DND-41 (cell line): ENCODE data around the gene KAZN.

Source experiments
- ATAC-seq: fragments of 200-7000 bp; cut with Tn5 transposase; 3 replicates; pipeline ENCODE4 v1.9.1; 2021; ENCODE audit warnings: low read depth; ENCODE audit not compliant: insufficient read depth
- DNase-seq: peaks from one replicate; pipeline ENCODE4 v3.0.0-alpha.2; 2020
- H2AFZ ChIP-seq: 2 replicates; pipeline ENCODE4 v1.6.0; 2012; ENCODE audit warnings: low read depth, low read length
- H3K27ac ChIP-seq: 2 replicates; pipeline ENCODE4 v1.5.1; 2012; ENCODE audit warnings: low read length, inconsistent platforms
- H3K27me3 ChIP-seq: fragments of 200-600 bp; sonication (generic); 2 replicates; pipeline ENCODE4 v1.6.0; 2012; ENCODE audit warnings: low read length, mild to moderate bottlenecking, inconsistent platforms; ENCODE audit not compliant: insufficient read depth, poor library complexity
- H3K36me3 ChIP-seq: 2 replicates; pipeline ENCODE4 v1.5.1; 2012; ENCODE audit warnings: low read length, inconsistent platforms; ENCODE audit not compliant: insufficient read depth
- H3K4me1 ChIP-seq: 2 replicates; pipeline ENCODE4 v1.5.1; 2012; ENCODE audit warnings: mild to moderate bottlenecking, low read length; ENCODE audit not compliant: insufficient read depth
- H3K4me2 ChIP-seq: 2 replicates; pipeline ENCODE4 v1.6.0; 2012; ENCODE audit warnings: mild to moderate bottlenecking, moderate library complexity, low read length, inconsistent platforms; ENCODE audit not compliant: insufficient read depth
- H3K4me3 ChIP-seq, 2 experiments: fragments of 200-600 bp in 1 of 2; shearing (Covaris generic) in 1 of 2; 2 replicates each; pipeline ENCODE4 v1.5.1; 2012 to 2016; ENCODE audit warnings: inconsistent platforms in 2 of 2, low read length in 2 of 2, mild to moderate bottlenecking in 2 of 2, low read depth in 1 of 2, moderate library complexity in 1 of 2
- H3K79me2 ChIP-seq: 2 replicates; pipeline ENCODE4 v1.6.0; 2012; ENCODE audit warnings: low read length, inconsistent platforms; ENCODE audit not compliant: insufficient read depth
- H3K9ac ChIP-seq: 2 replicates; pipeline ENCODE4 v1.6.0; 2012; ENCODE audit warnings: low read depth, mild to moderate bottlenecking, inconsistent platforms, low read length, moderate library complexity
- H3K9me3 ChIP-seq: 2 replicates; pipeline ENCODE4 v1.5.1; 2012; ENCODE audit warnings: low read length, moderate library complexity, mild to moderate bottlenecking, inconsistent platforms; ENCODE audit not compliant: insufficient read depth, severe bottlenecking
- H4K20me1 ChIP-seq: 2 replicates; pipeline ENCODE4 v1.6.0; 2012; ENCODE audit warnings: low read length; ENCODE audit not compliant: insufficient read depth
- EZH2 ChIP-seq: IDR thresholded peaks from 3 replicates; pipeline ENCODE4 v1.6.1; 2012; ENCODE audit warnings: borderline replicate concordance, low read depth, mild to moderate bottlenecking, moderate library complexity, low read length, inconsistent platforms; ENCODE audit not compliant: severe bottlenecking
- TF ChIP-seq, protein P1 (sequence below): IDR thresholded peaks from 2 replicates; pipeline ENCODE4 v1.5.1; 2012; ENCODE audit warnings: borderline replicate concordance, low read length, moderate library complexity, mild to moderate bottlenecking; ENCODE audit not compliant: poor library complexity, severe bottlenecking; ENCODE audit errors: extremely low read depth

KAZN gene

GRCh38 chr1:15145327-15145726 is 546.8 kb downstream of the KAZN start:
- H3K27ac ChIP-seq: no peak overlapping the region
- no peak overlapping the region for H3K4me3 ChIP-seq
- H3K4me2 ChIP-seq: no peak overlapping the region
- no peak overlapping the region for H2AFZ ChIP-seq
- no peaks in the 10 kb centered on the region for H3K36me3 ChIP-seq
- TF ChIP-seq EZH2: no peak
- TF ChIP-seq, protein P1, sequence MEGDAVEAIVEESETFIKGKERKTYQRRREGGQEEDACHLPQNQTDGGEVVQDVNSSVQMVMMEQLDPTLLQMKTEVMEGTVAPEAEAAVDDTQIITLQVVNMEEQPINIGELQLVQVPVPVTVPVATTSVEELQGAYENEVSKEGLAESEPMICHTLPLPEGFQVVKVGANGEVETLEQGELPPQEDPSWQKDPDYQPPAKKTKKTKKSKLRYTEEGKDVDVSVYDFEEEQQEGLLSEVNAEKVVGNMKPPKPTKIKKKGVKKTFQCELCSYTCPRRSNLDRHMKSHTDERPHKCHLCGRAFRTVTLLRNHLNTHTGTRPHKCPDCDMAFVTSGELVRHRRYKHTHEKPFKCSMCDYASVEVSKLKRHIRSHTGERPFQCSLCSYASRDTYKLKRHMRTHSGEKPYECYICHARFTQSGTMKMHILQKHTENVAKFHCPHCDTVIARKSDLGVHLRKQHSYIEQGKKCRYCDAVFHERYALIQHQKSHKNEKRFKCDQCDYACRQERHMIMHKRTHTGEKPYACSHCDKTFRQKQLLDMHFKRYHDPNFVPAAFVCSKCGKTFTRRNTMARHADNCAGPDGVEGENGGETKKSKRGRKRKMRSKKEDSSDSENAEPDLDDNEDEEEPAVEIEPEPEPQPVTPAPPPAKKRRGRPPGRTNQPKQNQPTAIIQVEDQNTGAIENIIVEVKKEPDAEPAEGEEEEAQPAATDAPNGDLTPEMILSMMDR: no peak
- H3K27me3 ChIP-seq: peaks cover 33% of the 10 kb centered on the region
- DNase-seq (no peak), ATAC-seq (no peak)
- H3K79me2 ChIP-seq: no peaks in the 10 kb centered on the region
- no peak overlapping the region for H3K9ac ChIP-seq
- H4K20me1 ChIP-seq: peaks cover 2% of the 10 kb centered on the region; the same call in 1 of the 2 replicates
- H3K4me1 ChIP-seq: no peaks in the 10 kb centered on the region
- no peaks in the 10 kb centered on the region for H3K9me3 ChIP-seq

DNA sequence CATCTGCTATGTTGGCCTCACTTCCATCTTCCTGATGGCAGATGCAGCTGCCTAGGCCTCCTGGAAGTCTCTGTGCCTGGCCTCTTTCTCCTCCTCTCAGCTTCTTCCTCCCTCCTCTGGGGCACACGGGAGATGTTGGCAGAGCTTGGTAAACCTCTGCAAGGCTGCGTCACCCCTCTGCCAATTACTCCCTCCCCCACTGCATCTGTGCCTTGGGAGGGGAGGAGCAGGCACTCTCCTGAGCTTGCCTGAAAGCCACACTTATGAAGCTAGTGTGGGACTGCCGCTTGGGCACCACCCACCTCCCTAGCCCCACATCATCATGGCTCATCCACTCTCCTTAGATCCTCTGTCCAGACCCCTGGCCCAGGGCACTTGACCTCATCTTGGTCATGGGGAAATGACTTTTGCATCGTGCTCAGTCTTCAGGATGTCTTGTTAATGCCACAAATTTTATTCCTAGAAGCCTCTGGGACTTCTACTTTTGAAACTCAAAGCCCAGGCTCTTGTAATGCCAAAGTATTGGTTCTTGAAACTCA is 547.7 kb downstream of the KAZN start:
- Histone ChIP-seq H3K4me3 (no peak overlapping the region), H3K36me3 (no peaks in the 10 kb centered on the region), H3K9me3 (no peaks in the 10 kb centered on the region), H3K9ac (no peak overlapping the region), H3K79me2 (no peaks in the 10 kb centered on the region), H3K27me3 (peaks cover 42% of the 10 kb centered on the region), H3K4me1 (no peaks in the 10 kb centered on the region), H2AFZ (no peak overlapping the region), H4K20me1 (peaks cover 2% of the 10 kb centered on the region; the same call in 1 of the 2 replicates), H3K4me2 (no peak overlapping the region), H3K27ac (no peak overlapping the region)
- no peak for ATAC-seq
- TF ChIP-seq, protein P1: no peak
- no peak for TF ChIP-seq EZH2
- DNase-seq: no peak

DNA sequence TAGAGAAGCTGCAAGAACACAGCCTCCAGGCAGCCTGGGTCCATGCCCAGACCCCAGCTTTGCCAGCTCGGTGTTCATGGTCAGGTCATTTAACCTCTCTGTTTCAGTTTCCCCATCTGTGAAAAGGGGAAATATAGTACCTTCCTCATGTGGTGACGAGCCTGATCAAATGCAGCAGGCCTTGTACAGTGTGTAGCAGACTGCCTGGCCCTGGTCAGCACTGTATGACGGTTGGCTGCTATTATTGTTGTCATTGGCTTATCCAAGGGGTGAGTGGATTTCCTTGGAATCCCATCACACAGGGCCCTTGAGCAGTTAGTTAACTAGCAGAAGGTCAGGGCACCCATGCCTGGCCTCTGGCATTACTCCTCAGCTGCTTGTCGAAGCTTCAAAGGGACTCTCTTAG is 548.5 kb downstream of the KAZN start:
- Histone ChIP-seq H2AFZ (no peak overlapping the region), H4K20me1 (peaks cover 6% of the 10 kb centered on the region; the same call in 1 of the 2 replicates), H3K27ac (no peak overlapping the region), H3K36me3 (no peaks in the 10 kb centered on the region), H3K79me2 (no peaks in the 10 kb centered on the region), H3K9me3 (no peaks in the 10 kb centered on the region), H3K4me1 (no peaks in the 10 kb centered on the region), H3K4me3 (no peak overlapping the region), H3K9ac (no peak overlapping the region), H3K27me3 (peaks cover 45% of the 10 kb centered on the region), H3K4me2 (no peak overlapping the region)
- no peak for TF ChIP-seq EZH2
- TF ChIP-seq, protein P1: no peak
- DNase-seq (no peak), ATAC-seq (no peak)

- Histone ChIP-seq H3K4me2 (no peak overlapping the region), H3K36me3 (no peaks in the 10 kb centered on the region), H3K79me2 (no peaks in the 10 kb centered on the region), H4K20me1 (peaks cover 6% of the 10 kb centered on the region; the same call in 1 of the 2 replicates), H3K4me3 (no peak overlapping the region), H3K27ac (no peak overlapping the region), H3K27me3 (peaks cover 55% of the 10 kb centered on the region), H3K9me3 (no peaks in the 10 kb centered on the region), H3K9ac (no peak overlapping the region), H3K4me1 (no peaks in the 10 kb centered on the region), H2AFZ (no peak overlapping the region)
- DNase-seq (no peak), ATAC-seq (no peak)
- TF ChIP-seq EZH2: no peak
- TF ChIP-seq, protein P1: no peak
Observed at GRCh38 chr1:15148004-15148403, 549.5 kb downstream of the KAZN start.
